GM18951 (cell line): ENCODE data around the gene LHB.
A peak's percentile ranks its signal among the peaks of the same experiment; 100 is the strongest.

Source experiments
- POLR2A ChIP-seq: IDR thresholded peaks from 4 replicates; pipeline ENCODE4 v1.6.1; 2011; ENCODE audit warnings: mild to moderate bottlenecking; ENCODE audit not compliant: insufficient read length, insufficient read depth; ENCODE audit errors: extremely low read depth
- in situ Hi-C: fragments of 300-500 bp; cut with MboI; formaldehyde crosslinking; loops from one replicate; pipeline ENCODE4 v1.12.0; 2022; ENCODE audit warnings: low sequenced_read_pairs, mixed read lengths, inconsistent platforms; ENCODE audit not compliant: unreplicated experiment

Gene LHB

GRCh38 chr19:49004133-49004532 is 12.8 kb downstream of the LHB start:
- no peak for TF ChIP-seq POLR2A
- in situ Hi-C loops: no loop called here

DNA sequence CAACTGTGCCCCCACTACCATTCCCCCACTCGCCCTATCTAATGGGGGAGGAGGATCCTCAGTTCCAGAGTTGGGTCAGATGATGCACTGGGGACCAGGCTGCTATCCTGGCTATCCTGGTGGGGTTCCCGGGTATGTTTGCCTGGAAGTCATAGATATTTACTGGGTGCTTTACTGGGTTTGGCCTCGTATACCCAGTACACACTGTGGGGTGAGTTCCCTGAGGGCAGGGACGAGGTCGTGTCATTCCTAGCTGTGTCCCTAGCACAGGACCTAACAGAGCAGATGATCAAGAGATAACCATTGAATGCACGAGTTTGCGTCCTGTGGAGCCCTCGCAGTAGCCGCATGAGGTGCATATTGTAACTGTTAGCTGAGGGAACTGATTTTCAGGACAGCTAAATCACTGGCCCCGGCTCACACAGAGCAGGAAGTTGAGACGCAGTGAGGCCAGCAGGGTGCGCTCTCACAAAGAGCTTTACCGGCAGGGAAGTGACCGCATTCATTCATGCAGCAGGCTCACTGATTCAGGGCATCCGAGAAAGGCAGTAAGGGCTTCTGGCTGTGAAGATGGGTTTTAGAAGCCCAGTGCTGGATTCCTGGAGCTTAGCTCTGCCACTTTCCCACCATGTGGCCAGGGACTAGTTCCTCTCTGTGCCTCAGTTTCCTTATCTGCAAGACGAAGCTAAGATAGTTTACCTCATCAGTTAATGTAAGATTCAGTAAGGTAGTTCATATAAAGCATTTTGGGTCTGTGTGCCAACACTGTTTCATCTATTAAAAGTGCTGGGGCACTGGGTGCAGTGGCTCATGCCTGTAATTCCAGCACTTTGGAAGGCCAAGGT is 17.2 kb downstream of the LHB start:
- no peak for TF ChIP-seq POLR2A
- in situ Hi-C loops: no loop called here

DNA sequence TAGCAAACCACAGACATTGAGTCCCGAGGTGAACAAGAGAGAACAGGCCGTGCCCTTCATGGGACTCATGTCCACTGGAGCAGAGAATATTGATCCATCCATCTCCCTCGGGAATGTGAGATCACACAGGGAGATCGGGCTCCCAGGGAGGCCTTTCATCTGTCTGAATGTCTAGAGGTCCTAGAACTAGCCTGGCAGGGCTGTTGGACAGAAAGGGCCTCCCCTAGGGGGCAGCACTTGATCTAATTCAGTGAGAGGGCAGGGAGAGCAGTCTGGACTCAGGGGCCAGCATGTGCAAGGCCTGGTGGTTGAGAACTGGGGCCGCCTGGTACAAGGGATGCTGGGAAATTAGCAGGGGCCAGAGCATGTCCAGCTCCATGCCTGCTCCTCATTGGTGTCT is 18.9 kb downstream of the LHB start:
- in situ Hi-C loops: no loop called here
- TF ChIP-seq POLR2A: no peak

- in situ Hi-C loops: no loop called here
- TF ChIP-seq POLR2A: no peak
Observed at GRCh38 chr19:48994035-48994386, 22.9 kb downstream of the LHB start.

DNA sequence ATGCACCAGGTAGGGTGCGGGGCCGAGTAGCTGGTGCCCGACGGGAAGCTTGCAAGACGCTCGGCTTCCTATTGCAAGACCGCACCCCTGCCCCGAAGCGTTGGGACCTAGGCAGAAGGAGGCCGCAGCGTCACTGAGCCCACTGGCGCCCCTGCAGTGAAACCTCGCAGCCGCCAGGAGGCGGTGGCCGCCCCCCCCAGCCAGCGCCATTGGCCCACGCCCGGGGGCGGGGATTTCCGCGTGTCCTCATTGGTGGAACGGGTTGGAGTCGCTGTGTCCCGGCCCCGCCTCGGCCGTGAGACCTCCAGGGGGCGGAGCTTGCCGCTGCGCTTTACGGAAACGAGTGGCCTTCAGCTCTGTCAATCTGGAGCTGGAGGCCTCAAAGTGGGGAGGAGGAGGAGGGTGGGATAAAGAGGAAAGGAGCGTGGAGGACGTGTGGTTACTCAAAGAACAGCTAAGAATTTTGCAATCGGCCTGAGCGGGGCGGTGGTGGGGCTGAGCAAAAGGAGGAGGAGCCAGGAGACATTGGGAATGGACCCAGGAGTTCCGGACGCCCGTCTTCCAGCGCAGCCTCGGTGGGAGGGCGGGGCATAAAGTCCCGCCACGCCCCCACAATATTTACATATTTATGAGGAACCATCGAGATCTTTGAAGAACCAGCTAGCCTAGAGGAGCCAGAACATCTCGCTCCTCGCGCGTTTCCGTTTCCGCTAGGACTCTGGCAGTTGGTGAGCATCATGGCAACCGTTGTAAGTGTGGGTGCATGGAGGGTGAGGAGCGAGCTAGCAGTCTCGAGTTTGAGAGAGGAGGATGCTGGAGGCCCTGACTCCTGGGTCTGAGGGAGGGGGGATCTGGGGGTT is 23.5 kb downstream of the LHB start, which contains the start of the genes GYS1 and RUVBL2:
Gene GYS1, minus strand, starts transcription at position 135 of the 860 bp plus-strand sequence. CDS start 197 bp downstream, outside the sequence.
Gene RUVBL2, plus strand, starts transcription at position 713 of the 860 bp plus-strand sequence. Its CDS starts 25 bp downstream, at position 738.
- TF ChIP-seq POLR2A: peak; percentile 83
- in situ Hi-C loops: no loop called here

- in situ Hi-C loops: no loop called here
- TF ChIP-seq POLR2A: no peak
Observed at GRCh38 chr19:48992581-48993174, 24.2 kb downstream of the LHB start.

DNA sequence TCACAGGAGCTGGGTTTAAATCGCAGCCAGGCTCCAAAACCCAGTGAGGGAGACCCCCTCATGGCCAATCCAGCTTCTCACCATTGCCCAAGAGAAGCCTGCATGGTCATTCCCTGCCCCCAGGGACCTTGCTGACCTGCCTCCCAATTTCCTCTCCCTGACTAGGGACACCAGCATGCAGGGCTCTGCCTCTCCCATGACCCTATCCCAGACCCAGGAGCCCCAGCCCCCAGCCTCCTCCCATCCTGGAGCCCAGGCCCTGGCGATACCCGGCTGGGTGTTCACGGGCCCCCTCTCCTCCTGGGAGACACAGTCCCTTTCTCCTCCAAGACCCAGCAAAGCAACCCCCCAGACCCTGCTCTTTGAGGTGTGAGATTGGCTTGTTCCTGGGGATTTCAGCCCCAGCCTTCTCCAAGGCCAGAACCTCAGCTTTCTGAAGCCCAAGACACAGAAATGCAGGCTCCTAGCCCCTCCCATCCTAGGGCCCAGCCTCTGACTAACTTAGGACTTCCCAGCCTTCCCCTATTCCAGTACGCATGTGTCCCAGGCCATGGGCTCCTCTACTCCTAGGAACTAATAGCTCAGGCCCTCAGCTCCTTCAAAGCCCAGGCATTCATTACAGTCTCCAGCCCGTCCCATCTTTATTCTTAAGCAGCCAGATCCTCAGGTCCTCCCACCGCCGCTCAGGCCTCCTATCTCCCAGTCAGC is 24.9 kb downstream of the LHB start:
- no peak for TF ChIP-seq POLR2A
- in situ Hi-C loops: no loop called here

- in situ Hi-C loops: no loop called here
- no peak for TF ChIP-seq POLR2A
Observed at GRCh38 chr19:48991011-48991609, 25.8 kb downstream of the LHB start.

DNA sequence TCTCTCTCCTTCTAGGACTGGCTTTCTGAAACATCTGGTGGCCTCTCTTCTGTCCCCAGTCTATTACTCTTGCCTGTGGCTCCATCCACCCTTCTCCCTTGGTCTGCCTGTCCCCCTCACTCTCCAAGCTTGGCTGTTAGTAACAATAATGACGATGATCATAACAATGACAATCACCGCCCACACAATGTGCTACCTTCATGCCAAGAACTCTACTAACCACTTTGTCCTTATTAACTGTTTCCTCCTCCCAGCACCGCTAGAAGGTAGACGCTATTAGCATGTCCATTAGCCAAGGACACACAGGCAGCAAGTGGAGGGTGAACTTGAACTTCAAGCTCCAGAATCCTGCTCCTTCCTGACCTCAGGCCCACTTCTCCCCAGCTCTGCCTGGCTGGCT is 26.5 kb downstream of the LHB start:
- TF ChIP-seq POLR2A: no peak
- in situ Hi-C loops: no loop called here

DNA sequence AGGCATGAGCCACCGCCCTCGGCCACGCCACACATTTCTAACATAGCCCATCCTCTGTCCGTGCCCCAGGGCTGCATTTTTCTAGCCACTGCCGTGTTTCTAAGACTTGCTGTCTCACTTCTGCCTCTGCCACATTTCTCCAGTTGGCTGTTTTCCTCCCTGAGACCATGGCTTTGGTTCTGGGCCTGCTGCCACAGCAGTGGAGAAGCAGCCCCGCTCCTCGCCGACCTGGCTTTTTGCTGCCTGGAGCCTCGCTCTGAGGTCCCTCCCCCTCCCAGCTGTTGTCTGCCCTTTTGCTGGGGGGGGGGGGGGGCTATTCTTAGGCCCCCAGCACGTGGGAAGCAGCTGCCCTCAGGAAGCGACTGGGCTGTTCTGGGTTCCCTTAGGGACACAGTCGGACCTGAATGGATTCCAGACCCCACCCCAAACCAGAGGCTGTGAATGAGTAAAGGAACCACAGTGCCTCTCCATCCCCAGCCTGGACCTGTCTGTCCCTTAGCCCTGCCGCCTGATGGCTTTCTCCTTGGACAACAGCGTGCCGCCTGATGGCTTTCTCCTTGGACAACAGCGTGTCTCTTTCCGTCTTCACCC is 27.1 kb downstream of the LHB start:
- in situ Hi-C loops: loop anchor here (10.0 kb wide), 1 partner anchor 335 kb away; no protein-coding TSS in a partner anchor

GRCh38 chr19:48988860-48989259 is 28.0 kb downstream of the LHB start:
- no peak for TF ChIP-seq POLR2A
- in situ Hi-C loops: loop anchor here (10.0 kb wide), 1 partner anchor 334 kb away; no protein-coding TSS in a partner anchor

More for the DNA sequence above, 27.1 kb downstream of the LHB start:
- TF ChIP-seq POLR2A: no peak

DNA sequence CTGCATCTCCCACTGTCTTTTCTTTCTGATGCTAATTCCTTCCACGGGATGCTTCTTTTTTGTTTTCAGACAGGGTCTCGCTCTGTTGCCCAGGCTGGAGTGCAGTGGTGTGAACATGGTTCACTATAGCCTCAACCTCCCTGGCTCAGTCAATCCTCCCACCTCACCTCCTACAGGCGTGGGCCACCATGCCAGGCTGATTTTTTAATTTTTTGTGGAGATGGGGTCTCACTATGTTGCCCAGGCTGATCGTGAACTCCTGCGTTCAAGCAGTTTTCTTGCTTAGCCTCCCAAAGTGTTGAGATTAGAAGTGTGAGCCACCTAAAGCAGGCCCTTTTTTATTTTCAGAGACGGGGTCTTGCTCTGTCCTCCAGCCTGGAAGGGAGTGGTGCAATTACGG is 28.6 kb downstream of the LHB start:
- in situ Hi-C loops: loop anchor here (10.0 kb wide), 1 partner anchor 333 kb away; no protein-coding TSS in a partner anchor
- TF ChIP-seq POLR2A: no peak
